ENCODE measurements around the gene TDRD12.
"Not testable (repeated sequence)": the region's sequence is repeated elsewhere in the genome, so short reads cannot be mapped to it uniquely, and the experiment has no call there.

The TDRD12 gene

GRCh38 chr19:32693151-32694108 is 26.1 kb upstream of the TDRD12 start:
- not testable (repeated sequence) for DNase-seq

DNA sequence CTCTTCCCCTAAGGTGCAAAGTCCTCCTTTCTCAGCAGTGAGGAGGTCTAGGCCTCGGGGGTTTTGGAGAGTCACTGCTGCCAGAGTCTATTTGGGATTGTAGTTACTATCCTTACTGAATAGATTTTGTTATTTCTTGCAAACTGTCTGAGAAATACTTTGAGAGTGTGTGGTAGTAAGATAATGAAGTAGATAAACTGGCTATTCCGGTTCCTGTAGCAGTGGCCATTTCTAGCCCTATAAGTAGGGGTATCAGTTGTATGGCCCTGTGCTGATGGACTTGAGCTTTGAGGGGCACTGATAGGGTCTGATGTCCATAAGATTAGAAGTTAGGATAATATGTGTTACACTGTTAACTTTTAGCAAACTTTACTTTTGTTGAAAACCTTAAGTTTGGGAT is 25.3 kb upstream of the TDRD12 start:
- not testable (repeated sequence) for DNase-seq

GRCh38 chr19:32694851-32695250 is 24.7 kb upstream of the TDRD12 start:
- not testable (repeated sequence) for DNase-seq

GRCh38 chr19:32695506-32695905 is 24.1 kb upstream of the TDRD12 start:
- DNase-seq, result not testable (repeated sequence)

- not testable (repeated sequence) for DNase-seq
Measured at GRCh38 chr19:32696771-32697170, 22.8 kb upstream of the TDRD12 start.

DNA sequence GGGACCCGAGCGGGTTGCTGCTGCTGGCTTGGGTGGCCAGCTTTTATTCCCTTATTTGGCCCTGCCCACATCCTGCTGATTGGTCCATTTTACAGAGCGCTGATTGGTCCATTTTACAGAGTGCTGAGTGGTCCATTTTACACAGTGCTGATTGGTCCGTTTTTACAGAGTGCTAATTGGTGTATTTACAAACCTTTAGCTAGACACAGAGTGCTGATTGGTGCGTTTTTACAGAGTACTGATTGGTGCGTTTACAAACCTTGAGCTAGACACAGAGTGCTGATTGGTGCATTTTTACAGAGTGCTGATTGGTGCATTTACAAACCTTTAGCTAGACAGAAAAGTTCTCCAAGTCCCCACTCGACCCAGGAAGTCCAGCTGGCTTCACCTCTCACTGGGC is 19.4 kb upstream of the TDRD12 start:
- not testable (repeated sequence) for DNase-seq

GRCh38 chr19:32702010-32702409 is 17.6 kb upstream of the TDRD12 start:
- no peak for DNase-seq

GRCh38 chr19:32704006-32704405 is 15.6 kb upstream of the TDRD12 start:
- DNase-seq, result not testable (repeated sequence)

GRCh38 chr19:32708457-32708856 is 11.1 kb upstream of the TDRD12 start:
- no peak for DNase-seq

DNA sequence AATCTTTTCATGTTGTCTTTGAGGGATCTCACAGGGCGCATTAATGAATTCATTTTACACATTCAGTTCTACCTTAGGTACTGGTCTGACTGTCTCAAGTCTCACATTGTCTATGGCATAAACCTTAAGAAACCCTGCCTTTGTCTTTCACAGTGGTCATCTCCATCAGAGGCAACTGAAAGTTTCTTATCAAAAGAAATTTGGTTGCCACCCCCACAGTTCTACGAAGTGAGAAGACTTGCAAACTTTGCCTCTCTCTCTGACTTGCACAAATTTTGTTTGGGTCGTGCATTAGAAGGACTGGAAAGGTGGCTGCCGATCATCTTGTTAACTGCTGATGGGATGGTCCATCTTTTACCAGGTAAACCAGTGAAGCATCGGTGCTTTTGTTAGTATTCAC is 10.5 kb upstream of the TDRD12 start:
- DNase-seq, result no peak

GRCh38 chr19:32711747-32712146 is 7.8 kb upstream of the TDRD12 start:
- no peak for DNase-seq

GRCh38 chr19:32716203-32716602 is 3.4 kb upstream of the TDRD12 start:
- DNase-seq, result not testable (repeated sequence)

- DNase-seq, result no peak
Measured at GRCh38 chr19:32717496-32717895, 2.1 kb upstream of the TDRD12 start.

DNA sequence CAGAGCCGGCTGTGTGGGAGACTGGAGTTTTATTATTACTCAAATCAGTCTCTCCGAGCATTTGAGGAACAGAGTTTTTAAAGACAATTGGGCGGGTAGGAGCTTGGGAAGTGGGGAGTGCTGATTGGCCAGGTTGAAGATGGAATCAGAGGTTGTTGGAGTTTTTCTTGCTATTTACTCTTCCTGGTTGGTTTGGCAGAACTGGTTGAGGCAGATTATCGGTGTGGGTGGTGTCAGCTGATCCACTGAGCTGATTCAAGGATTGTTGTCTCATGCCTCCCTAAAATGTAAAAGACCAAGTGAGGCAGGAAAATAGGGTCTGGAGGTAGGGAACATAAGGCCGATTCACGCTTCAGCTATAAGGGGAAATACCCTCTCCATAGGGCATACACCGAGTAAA is 1.3 kb upstream of the TDRD12 start:
- no peak for DNase-seq

DNA sequence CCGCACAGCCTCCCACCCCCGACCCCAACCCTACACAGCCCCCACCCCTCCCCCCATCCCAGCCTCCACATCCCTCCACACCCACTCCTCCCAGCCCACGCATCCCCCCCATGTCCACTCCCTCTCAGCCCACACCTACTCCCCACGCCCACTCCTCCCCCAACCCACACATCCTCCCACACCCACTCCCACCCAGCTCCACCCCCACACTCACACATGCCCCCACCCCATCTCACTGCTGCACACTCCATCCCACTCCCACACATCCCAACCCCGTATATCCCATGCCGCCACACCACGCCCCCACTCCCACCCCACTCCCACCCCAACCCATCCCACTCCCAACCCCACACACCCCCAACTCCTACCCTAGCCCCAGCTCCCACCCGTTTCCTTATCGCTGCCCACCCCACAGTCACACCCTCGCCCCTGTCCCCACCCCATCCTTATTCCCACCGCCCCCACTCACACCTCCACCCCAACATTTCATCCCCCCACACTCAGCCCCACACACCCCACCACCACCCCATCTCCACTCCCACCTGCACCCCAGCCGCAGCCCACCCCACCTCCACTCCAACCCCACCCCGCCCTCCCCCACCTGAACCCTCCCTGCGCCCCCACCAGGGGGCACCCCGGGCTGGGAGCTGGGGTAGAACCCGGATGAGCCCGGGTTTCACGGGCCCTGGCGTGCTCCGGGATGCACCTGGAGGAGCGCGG is 809 bp downstream of the TDRD12 start:
- no peak for DNase-seq

GRCh38 chr19:32720936-32721250 is 1.3 kb downstream of the TDRD12 start:
- no peak for DNase-seq

- DNase-seq, result no peak
Measured at GRCh38 chr19:32735936-32736335, 16.4 kb downstream of the TDRD12 start.

DNA sequence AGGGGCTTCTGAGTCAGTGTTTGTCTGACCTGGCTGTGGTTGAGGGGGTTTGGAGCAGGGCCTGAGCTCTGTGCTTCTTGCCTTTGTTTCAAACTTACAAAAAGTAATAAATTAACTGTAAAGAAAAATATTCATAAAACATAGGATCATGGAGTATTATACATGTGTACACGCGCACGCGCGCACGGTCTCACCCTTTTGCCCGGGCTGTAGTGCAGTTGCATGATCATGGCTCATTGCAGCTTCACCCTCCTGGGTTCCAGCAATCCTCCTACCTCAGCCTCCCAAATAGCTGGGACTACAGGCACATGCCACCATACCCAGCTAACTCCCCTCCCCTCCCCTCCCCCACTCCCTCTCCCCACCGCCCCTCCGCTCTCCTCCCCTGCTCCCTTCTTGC is 23.5 kb downstream of the TDRD12 start:
- DNase-seq, result no peak

GRCh38 chr19:32743447-32743846 is 23.9 kb downstream of the TDRD12 start:
- DNase-seq, result no peak

DNA sequence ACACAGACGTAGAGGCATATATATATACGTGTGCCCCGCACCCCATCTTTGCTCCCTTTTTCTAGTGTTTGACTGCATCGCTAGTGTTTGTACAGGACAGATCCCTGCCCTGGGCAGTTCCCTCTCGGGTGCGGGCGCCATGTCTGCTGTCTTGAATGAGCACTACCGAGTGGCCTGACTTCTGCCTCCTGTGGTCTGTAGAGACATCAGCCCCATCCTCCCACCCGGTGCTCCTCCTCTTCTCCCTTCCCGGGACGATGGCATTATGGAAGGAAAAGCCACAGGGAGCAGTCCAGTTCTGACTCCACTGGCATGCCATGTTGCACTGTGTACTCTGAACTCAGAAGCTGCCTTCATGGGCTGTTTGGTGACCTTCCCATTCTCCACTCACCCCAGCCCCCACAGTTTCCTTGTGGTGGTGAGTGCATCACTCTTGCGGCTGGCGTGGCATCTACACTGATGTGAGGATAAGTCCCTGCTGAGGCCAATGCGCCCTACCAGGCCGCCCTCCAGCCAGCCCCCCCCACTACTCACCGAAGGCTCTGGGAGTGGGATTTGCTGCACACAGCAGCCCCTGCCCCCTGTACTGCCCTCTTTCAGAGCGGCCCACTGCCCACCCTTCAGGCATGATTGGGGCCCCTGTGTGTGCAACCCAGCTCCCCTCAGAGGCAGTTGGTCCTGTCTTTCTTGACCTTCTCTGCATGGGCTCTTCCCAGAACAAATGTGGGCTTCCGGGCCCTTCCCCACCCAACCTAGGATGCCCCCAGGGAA is 25.2 kb downstream of the TDRD12 start:
- DNase-seq, result no peak

DNA sequence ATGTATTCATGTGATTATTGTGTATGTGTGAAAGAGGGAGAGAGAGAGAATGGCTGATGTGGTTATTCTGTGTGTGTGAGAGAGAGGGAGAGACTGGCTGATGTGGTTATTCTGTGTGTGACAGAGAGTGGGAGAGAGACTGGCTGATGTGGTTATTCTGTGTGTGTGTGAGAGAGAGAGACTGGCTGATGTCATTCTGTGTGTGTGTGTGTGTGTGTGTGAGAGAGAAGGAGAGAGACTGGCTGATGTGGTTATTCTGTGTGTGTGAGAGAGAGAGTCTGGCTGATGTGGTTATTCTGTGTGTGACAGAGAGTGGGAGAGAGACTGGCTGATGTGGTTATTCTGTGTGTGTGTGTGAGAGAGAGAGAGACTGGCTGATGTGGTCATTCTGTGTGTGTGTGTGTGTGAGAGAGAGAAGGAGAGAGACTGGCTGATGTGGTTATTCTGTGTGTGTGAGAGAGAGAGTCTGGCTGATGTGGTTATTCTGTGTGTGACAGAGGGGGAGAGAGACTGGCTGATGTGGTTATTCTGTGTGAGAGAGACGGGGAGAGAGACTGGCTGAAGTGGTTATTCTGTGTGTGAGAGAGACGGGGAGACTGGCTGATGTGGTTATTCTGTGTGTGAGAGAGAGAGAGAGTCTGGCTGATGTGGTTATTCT is 26.2 kb downstream of the TDRD12 start:
- not testable (repeated sequence) for DNase-seq

DNA sequence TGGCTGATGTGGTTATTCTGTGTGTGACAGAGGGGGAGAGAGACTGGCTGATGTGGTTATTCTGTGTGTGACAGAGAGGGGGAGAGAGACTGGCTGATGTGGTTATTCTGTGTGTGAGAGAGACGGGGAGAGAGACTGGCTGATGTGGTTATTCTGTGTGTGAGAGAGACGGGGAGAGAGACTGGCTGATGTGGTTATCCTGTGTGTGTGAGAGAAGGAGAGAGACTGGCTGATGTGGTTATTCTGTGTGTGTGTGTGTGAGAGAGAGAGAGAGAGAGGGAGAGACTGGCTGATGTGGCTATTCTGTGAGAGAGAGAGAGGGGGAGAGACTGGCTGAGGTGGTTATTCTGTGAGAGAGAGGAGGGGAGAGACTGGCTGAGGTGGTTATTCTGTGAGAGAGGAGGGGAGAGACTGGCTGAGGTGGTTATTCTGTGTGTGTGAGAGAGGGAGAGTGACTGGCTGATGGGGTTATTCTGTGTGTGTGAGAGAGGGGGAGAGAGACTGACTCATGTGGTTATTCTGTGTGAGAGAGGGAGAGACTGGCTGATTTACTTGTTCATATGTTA is 27.1 kb downstream of the TDRD12 start:
- DNase-seq, result not testable (repeated sequence)
